ENCODE results near the gene QSOX2. TPM values are rescaled to one million over a fixed set of nuclear protein-coding genes. Genes with fewer than 3 reads are reported as not detected.

QSOX2 gene
- total RNA-seq, 1 experiment from 2014 or later: 34.5 TPM

DNA sequence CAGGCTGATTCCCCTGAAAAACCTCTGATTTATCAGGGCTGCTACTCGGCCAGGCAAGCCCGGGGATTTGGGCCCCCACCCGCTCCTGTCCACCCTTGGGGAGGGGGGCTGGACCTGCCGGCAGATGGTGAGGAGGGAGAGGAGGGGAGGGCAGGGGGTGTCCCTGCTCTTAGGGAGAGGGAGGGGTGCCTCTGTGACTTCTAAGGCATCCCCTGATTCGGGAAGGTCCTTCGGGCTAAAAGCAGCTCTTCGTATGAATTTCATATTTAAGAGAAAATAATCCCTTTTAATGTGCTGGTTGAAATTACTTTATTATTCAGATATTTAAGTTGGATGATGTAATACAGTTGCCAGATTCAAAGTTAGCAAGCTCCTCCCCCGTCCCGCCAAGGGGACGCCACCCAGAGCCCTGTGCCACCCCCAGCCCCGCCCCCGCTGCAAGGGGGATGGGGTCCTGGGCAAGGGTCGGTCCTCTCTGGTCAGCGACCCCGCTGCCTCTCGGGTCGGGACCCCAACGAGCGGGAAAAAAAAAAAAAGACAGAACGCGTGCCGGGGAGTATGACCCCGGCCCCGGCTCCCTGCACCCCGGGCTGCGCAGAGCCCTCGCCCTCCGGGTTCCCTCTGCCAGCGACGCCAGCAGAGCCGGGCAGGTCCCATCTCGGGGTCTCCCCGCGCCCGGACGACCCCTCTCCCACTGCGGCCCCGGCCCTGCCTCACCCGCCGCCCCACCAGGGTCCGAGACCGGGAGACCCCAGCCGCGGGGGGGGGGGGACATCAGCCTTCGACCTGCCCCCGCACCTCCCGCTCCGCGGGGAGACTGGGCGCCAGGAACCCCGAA is 53.1 kb downstream of the QSOX2 start:
- no peak for DNase-seq (ENCODE audit: low spot score)

DNA sequence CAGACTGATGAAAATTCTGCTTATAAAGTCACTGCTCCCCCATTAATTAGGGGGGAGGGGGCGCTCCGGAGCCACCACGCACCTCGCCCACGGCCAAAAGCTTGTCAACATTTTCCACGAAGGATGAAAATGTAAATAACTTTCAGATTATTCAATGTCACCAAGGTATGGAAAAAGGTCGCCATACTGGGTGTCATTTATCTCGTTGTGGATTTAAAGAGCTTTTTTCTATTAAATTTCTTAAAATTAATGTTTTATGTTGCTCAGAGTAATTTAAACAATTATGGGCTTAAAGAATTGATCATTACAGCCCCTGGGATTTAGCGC is 53.7 kb downstream of the QSOX2 start:
- no peak for DNase-seq (ENCODE audit: low spot score)

DNA sequence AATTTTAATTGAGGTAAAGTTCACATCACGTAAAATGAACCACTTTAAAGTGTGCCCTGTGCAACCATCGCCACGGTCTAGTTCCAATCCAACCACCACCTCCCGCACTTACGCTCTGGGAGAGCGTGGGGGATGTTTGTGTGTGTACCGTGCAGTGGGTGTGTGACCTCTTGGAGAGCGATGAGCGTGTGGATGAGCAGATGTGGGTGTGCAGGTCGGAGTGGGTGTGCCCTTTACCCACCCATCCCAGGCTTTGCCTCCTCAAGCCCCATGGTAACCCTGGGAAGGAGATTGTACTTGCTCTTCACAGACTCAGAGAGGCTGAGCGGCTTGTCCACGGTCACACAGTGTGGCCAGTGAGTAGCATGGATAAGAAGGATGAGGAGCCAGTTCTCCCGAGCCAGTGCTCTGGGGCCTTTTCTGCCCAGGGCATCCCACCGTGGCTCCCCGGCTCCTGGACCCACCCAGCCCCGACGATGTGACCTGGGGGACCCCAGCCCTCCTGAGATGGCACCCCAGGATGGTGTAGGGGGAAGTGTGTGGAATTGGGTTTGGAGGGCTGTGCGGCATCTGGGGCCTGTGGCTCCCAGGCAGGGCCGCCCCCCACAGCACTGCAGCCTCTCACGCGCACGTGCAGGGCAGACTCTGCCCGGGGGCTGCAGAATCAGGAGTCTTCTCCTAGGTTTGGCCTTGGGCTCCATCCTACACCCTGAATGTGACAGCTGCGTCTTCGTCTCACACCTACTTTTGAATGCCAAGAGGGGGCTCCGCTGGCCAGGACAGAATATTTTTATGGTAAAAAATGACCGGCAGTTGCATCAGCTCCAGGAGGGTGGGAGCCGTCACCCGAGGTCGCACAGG is 54.3 kb downstream of the QSOX2 start:
- no peak for DNase-seq (ENCODE audit: low spot score)

DNA sequence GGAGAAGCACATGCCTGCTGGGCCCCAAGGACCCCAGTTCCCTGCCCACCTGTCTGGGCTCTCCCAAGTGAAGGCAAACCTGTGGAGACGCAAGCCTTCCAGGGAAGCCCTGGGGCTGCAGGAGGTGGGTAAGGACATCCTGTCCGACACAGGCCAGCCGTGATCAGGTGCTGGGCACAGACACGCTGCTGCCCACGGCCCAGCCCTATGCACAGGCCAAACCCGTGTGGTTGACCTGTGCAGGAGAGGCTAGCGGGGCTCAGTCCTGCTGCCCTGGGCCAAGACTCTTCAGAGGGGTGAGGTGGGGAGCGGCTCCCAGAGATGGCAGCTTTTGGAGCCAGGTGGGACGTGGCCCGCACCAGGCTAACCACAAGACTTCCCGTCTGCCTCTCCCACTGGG is 55.0 kb downstream of the QSOX2 start:
- no peak for DNase-seq (ENCODE audit: low spot score)

DNA sequence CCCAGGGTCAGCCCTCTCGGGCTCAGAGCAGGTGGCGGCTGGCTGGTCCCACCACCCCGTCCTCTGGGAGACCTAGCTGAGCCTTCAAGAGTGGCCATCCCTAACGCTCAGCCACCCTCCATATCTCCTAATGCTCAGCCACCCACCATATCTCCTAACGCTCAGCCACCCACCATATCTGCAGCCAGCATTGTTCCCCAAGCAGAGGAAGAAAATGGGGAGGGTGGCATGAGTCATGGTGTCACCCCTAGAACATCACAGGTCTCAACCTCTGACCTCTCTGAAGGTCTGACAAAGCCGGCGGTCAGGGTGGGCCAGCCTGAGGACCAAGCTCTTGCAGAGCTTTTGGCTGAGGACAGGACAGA is 55.4 kb downstream of the QSOX2 start:
- DNase-seq (ENCODE audit: low spot score): no peak

DNA sequence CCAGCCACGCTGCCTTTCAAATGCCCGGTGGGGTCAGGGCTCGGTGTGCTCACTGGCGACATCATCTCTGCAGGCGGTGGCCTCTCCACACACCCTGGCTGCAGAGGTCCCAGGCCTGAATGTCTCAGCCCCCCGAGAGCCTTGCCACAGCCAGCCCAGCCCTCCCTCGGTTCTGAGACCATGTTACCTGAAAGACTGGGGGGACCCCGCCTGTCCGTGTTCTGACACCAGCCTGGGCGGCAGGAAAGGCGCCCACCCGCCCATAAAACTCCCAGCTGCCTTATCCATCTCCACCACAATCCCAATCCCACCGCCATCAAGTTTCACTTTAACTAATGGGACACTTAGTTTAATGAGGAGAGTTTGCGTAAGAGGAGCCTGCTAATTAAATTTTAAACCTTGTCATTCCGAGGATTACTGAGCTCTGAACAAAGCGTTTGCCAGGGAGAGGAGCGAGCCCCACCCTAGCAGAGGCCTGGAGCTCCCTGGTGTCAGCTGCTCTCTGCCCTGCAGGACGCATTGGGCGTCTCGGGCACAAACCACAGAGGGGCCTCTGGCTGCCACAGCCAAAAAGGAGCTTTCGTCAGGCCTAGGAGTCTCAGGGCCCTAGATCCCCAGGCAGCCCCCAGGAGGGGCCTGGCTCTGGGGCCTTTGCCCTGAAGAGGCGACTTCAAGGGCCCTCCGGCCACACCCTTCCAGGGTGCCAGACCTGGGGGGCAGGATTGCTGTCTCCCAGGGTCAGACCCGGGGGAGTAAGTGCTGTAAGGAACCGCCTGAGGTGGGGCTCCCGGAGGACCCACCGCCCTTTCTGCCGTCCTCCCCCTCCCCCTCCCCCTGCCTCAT is 56.0 kb downstream of the QSOX2 start:
- DNase-seq (ENCODE audit: low spot score): no peak

DNA sequence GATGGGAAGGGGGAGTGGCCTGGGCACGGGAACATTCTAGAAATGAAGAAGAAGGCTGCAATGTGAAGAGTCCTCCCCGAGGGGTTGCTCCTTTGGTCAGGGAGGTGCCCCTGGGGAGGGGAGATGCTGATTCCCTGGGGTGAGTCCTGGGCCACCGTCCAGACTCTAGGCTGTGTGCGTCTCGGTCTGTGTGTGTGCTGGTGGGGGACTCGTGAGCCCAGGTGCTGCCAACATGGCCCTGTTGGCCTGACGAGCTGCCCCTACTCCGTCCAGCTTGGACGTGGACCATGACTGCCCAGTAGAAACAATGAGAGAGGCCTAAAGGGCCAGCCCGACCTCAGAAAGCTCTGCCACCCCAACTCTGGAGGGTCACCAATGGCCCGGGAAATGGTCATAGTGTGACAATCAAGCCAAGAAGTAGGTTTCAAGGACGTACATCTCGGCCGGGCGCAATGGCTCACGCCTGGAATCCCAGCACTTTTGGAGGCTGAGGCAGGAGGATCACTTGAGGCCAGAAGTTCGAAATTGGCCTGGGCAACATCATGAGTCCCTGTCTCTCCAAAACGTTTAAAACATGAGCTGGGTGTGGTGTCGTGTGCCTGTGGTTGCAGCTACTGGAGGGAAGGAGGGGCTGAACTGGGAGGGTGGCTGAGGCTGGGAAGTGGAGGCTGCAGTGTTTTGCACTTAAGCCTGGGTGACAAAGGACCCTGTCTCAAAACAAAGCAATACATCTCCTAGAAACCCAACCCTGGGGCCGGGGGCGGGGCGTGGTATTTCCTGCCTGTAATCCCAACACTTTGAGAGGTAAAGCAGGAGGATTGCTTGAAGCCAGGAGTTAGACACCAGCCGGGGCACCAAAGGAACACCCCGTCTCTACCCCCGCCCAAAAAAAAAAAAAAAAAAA is 57.7 kb downstream of the QSOX2 start:
- no peak for DNase-seq (ENCODE audit: low spot score)

DNA sequence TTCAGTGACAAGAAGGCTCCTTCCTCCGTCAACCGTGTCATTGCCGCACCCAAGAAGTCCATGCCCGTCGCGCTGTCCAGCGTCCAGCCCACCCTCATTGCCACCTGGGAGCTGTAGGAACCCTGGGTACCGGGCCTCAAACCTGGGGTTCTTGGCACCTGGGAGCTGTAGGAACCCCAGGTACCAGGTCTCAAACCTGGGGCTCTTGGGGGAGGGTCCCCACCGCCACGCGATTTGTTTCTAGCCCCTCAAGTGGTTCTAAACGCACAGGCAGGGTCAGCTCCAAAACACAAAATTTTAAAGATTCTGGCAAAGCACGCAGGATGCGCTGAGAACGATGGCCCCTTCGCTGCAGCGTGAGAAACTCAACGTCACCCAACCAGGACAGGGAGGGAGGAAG is 58.4 kb downstream of the QSOX2 start:
- DNase-seq (ENCODE audit: low spot score): no peak

DNA sequence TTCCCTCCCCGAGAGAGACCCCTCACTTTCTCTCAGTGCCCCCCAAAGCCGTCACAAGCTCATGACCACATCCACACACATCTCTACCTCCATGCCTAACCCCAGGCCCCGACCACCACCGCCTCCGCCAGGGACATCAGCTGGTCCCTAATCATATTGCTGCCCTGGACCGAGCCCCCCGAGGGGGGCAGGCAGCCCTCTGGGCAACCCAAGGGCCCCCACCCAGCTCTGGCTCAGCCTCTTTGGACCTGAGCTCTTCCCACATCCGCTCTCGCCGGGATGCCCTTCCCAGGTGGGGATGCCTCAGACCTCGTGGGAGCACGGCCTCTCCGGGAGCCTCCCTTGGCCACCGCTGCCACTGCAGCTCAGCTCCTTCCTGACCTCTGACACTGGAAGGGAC is 59.2 kb downstream of the QSOX2 start:
- DNase-seq (ENCODE audit: low spot score): no peak

DNA sequence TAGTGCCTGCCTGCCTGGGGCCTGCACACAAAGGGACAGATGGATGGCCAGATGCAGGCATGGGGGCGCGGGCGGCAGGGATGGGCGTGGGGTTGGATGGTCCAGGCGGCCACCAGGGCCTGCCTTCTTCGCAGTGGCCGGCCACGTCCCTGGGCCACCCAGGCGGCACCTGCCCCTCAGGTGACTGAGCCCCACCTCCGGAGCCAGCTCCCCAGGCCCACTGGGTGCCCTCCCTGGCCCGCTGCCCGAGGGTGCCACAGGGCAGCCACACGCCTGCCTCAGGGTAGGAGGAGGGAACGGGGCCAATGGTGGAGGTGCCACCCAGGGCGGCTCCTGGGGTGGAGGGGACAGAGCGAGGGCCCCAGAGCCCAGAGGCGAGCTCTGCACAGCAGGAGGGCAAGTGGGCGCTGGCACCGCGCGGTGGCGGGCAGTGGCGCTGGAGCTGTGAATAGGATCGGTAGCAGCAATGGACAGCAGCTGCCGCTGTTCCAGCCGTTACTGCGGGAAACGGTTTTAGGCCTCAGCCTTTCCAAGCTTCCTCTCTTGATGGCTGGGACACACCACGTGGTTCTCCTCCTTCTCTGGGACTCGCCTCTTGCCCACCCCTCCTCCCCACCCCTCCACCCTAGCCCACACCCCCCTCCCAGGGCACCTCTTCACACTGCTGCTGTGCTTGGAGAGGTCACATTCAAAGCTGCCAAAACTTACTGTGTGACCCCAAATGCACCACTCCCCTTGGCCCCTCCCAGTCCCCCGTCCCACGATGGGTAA is 59.8 kb downstream of the QSOX2 start:
- DNase-seq (ENCODE audit: low spot score): no peak

DNA sequence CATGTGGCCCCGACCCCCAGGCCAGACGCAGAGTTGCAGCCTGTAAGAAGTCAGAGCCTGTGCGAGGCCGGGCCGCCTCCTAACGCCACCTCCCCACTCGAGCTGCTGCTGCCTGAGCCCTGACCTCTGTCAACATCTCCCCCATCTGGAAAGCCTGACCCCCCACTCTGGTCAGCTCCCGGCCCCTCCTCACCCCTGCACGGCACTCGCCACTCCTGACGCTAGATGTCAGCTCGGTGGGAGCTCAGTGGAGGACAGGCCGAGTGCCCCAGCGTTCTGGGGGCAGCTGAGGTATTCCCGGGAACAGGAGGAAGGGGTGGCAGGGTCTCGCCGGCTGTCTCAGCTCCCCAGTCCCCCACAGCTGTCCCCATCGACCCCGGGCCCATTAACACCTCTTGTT is 60.5 kb downstream of the QSOX2 start:
- DNase-seq (ENCODE audit: low spot score): no peak

DNA sequence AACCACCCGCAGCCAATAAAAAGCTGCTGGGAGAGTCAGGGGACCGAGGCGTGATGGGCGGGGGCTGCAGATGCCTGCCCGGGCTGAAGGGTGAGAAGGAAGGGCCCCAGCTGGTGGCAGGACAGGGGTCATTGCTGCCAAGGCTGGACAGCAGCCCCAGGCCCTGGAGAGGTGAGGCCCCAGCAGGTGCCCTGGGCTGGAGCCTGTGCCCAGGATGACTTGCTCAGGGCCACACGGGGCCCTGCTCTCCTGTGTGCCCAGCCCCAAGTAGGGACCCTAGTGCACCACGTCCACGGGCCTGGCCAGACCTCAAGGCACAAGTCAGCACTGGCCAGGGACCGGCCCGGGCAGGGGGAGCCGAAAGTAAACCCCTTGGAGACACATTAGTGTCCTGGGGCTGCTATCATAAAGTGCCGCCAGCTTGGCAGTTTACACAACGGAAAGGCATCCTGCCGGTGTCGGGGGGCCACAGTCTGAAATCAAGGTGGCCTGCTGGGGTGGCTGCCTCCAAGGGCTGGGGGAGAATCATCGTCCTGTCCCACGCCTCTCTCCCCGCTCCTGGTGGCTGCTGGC is 62.7 kb downstream of the QSOX2 start:
- no peak for DNase-seq (ENCODE audit: low spot score)

DNA sequence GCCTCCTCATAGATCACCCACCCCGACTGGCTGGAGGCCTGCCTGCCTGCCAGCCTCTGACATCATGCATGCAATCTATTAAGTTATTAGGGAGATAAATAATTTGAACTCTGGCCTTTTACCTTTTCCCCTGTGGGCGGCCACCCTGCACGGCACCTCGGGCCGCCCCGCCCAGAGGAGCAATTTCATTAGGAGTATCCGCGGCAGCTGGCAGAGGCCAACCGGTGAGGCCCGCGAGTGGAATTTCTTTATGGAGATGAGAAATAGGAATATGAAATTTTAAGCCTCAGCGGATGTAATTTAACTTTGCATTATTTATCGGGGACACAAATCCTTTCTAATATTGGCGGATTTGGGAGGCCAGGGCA is 63.2 kb downstream of the QSOX2 start:
- no peak for DNase-seq (ENCODE audit: low spot score)

DNA sequence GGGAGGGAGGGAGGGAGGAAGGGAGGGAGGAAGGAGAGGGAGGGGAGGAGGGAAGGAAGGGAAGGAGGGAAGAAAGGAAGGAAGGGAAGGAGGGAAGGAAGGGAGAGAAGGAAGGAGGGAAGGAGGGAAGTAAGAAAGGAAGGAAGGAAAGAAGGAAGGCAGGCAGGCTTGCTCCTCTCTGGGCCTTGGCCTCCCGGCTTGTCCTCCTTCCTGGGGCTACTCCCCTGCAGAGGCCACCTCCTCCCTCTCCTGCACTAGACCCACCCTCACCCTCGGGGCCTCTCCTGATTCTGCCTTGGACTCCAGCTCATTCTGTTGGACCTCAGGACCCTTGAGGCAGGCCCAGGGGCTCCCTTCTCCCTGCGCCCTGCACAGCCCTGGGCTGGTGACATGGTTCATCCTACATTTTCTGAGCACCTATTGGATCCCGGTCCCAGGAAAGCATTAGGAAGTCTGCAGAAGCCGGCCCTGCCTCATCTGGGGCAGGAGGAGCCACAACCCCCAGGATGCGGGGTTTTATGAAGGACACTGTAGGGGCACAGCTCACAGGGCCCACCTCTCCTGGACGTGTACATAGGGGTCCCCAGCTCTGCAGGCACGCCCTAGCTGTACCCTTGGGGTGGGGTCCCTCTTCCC is 63.7 kb downstream of the QSOX2 start:
- no peak for DNase-seq (ENCODE audit: low spot score)

DNA sequence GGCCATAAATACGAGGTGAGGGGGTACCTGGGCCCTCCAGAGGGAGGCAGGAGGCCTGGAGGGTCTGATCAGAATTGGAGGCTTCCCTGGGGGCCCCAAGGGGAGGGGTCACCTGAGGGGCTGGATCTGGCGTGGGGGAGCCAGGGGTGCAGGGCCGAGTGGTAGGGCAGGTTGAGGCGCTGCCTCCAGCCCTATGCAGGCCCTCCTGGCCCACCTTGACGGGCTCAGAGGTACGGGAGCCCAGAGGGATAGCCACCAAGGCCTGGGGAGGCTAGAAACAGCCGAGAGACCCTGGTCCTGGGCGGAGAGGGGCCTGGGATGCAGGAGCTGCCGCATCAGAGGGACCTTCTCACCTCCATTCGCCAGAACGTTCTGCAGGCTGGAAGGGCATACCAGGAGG is 65.0 kb downstream of the QSOX2 start:
- DNase-seq (ENCODE audit: low spot score): no peak

DNA sequence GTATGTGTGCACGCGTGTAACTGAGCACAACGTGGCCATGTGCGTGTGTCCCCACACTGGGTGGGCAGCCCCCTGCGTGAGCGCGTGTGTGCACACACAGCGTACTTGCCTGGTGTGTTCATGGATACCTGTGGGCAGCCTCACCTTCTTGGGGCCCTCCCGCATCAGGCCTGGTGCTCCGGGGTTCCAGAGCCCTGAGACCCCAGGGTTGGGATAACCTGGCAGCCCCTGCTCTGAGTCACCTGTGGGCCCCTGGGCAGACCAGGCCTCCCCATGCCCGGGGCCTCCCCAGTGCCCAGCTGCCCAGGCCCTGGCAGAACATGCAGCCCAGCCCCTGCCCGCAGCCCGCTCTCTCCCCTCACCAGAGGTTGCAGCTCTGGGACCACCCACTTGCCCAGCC is 65.9 kb downstream of the QSOX2 start:
- no peak for DNase-seq (ENCODE audit: low spot score)

DNA sequence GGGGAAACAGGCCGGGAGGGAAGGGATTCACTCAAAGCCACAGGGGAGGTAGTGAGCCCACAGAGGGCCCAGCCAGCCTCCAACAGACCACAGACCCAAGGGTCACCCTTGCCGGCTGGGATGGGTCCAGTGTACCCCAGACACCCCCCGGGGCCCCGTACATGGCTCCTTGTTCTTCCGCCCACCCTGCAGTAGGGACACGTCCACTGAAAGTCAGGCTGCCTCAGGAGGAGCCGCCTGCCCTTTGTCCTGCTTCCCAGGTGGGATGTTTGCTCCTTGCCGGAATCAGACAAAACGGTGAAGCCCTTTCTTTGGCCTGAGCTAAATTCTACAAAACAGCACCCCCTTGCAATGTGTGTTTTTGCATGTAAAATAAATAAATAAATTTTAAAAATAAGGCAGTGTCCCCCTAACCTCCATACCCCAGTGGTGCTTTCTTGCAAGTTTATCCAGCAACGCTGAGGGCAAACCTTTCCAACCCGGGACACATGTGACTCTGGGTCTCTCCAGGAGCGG is 66.5 kb downstream of the QSOX2 start:
- no peak for DNase-seq (ENCODE audit: low spot score)

DNA sequence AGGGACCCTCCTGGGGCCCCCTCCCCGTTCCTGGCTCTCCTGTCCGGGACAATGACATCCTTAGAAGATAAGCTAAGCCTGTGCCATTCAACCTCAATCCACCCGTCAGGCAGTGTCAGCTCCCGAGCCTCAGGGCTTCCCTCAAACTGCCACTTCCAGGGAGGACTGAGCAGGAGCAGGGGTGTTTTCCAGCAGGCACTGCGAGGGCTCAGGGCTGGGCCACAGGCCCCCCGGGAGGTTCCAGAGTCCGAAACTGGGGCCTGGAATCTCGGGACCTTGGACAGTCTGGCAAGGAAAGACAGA is 66.9 kb downstream of the QSOX2 start:
- DNase-seq (ENCODE audit: low spot score): no peak

DNA sequence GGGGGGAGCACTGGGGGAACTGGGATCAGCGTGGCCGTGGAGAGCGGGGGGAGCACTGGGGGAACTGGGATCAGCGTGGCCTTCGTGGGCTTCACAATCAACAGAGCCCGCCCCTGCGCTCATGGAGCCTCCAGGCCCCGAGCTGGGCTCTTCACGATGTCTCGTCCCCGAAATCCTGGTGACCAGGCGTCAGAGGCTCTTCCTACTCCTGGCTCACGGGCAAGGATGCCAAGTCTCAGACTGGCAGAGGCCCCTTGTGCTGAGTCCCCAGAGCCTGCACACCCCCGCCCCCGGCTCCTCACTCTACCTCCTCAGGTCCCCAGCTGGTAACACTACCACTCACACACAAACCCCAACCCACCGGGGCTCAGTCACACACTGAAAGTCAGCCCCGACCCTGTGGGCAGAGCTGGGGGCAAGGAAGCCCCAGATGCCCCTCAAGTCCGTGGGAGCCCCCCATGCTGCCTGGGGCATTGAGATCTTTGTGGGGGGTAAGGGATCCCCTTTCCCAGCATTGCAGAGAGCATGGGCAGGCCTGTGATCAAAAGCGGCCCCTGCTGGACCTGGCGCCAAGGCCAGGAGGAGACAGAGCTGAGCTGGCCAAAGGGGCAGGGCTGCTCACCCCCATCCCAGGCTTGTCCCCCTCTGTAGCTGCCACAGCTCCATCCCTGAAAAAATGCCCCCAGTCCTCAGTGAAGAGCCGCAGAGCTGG is 67.4 kb downstream of the QSOX2 start:
- DNase-seq (ENCODE audit: low spot score): no peak

All from HT-29 (cell line).